ENCODE data around the gene TWIST2.

- no peak for TF ChIP-seq CTCF (IDR thresholded peaks at IDR 0.05)
- TF ChIP-seq POLR2A (IDR thresholded peaks at IDR 0.05): no peak
These were observed 72.2 kb downstream of the TWIST2 start for GRCh38 chr2:238920053-238920452.
